ENCODE data around the gene RHBDL2. TPM values are rescaled to one million over a fixed set of nuclear protein-coding genes. Genes with fewer than 3 reads are reported as not detected.

Gene RHBDL2
- total RNA-seq, 1 experiment from 2014 or later, result 36.9 TPM

- Histone ChIP-seq H3K79me2 (ENCODE audit: low read depth) (no peaks in the 10 kb centered on the region), H3K36me3 (ENCODE audit: low read depth) (no peaks in the 10 kb centered on the region), H3F3A (ENCODE audit: insufficient read depth, low read depth) (peaks cover 23% of the 10 kb centered on the region), H3K9me2 (ENCODE audit: insufficient read depth) (no peaks in the 10 kb centered on the region), H3K4me1 (replicated peaks; ENCODE audit: insufficient read depth) (peaks cover 26% of the 10 kb centered on the region), H3K4me2 (peak overlapping the region; percentile 63), H3K9me3 (ENCODE audit: insufficient read depth, low read depth) (no peaks in the 10 kb centered on the region; the same call in 1 of the 2 replicates), H4K20me1 (ENCODE audit: insufficient read depth) (no peaks in the 10 kb centered on the region), H3K27me3 (ENCODE audit: insufficient read depth, low read depth) (no peaks in the 10 kb centered on the region), H2AFZ (peak overlapping the region; percentile 63), H3K27ac (peak overlapping the region; percentile 49), H3K4me3 (no peak overlapping the region)
- BruUV-seq (replicated peaks), result no TSS peak
- ChIA-PET POLR2A (ENCODE audit: unreplicated experiment) (interaction anchor here (0.7 kb wide), 1 partner anchor 42 kb away, joined by 10 read pairs; no protein-coding TSS in a partner anchor), CTCF (no interaction called here)
- no peak for TF ChIP-seq EZH2 (IDR thresholded peaks at IDR 0.05; ENCODE audit: low read depth)
- TF ChIP-seq, protein P1, sequence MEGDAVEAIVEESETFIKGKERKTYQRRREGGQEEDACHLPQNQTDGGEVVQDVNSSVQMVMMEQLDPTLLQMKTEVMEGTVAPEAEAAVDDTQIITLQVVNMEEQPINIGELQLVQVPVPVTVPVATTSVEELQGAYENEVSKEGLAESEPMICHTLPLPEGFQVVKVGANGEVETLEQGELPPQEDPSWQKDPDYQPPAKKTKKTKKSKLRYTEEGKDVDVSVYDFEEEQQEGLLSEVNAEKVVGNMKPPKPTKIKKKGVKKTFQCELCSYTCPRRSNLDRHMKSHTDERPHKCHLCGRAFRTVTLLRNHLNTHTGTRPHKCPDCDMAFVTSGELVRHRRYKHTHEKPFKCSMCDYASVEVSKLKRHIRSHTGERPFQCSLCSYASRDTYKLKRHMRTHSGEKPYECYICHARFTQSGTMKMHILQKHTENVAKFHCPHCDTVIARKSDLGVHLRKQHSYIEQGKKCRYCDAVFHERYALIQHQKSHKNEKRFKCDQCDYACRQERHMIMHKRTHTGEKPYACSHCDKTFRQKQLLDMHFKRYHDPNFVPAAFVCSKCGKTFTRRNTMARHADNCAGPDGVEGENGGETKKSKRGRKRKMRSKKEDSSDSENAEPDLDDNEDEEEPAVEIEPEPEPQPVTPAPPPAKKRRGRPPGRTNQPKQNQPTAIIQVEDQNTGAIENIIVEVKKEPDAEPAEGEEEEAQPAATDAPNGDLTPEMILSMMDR (conservative IDR thresholded peaks at IDR 0.05), result no peak
- intact Hi-C loops (cut with micrococcal nuclease; ENCODE audit: unreplicated experiment), result loop anchor here (10.0 kb wide), 2 partner anchors 444 to 816 kb away; no protein-coding TSS in a partner anchor
- DNase-seq, result no peak
These were observed 8.9 kb upstream of the RHBDL2 start for GRCh38 chr1:38950553-38950952.

- ChIA-PET CTCF (interaction anchor here (0.6 to 0.7 kb wide), 2 partner anchors 19 to 169 kb away, joined by 3 to 10 read pairs; no protein-coding TSS in a partner anchor), POLR2A (ENCODE audit: unreplicated experiment) (no interaction called here)
- Histone ChIP-seq H3K27ac (no peak overlapping the region), H3K9me3 (ENCODE audit: insufficient read depth, low read depth) (no peaks in the 10 kb centered on the region; the same call in 1 of the 2 replicates), H3K4me1 (replicated peaks; ENCODE audit: insufficient read depth) (peaks cover 5% of the 10 kb centered on the region; the same call in 1 of the 2 replicates), H3F3A (ENCODE audit: insufficient read depth, low read depth) (no peaks in the 10 kb centered on the region), H3K4me3 (no peak overlapping the region), H2AFZ (no peak overlapping the region), H3K9me2 (ENCODE audit: insufficient read depth) (no peaks in the 10 kb centered on the region), H3K4me2 (no peak overlapping the region), H3K27me3 (ENCODE audit: insufficient read depth, low read depth) (no peaks in the 10 kb centered on the region), H4K20me1 (ENCODE audit: insufficient read depth) (no peaks in the 10 kb centered on the region), H3K79me2 (ENCODE audit: low read depth) (no peaks in the 10 kb centered on the region), H3K36me3 (ENCODE audit: low read depth) (no peaks in the 10 kb centered on the region)
- BruUV-seq (replicated peaks), result no TSS peak
- TF ChIP-seq, protein P1 (conservative IDR thresholded peaks at IDR 0.05), result no peak
- TF ChIP-seq EZH2 (IDR thresholded peaks at IDR 0.05; ENCODE audit: low read depth), result no peak
- intact Hi-C loops (cut with micrococcal nuclease; ENCODE audit: unreplicated experiment), result no loop called here
- DNase-seq, result no peak
These were observed 2.9 kb upstream of the RHBDL2 start for GRCh38 chr1:38944547-38944946.

DNA sequence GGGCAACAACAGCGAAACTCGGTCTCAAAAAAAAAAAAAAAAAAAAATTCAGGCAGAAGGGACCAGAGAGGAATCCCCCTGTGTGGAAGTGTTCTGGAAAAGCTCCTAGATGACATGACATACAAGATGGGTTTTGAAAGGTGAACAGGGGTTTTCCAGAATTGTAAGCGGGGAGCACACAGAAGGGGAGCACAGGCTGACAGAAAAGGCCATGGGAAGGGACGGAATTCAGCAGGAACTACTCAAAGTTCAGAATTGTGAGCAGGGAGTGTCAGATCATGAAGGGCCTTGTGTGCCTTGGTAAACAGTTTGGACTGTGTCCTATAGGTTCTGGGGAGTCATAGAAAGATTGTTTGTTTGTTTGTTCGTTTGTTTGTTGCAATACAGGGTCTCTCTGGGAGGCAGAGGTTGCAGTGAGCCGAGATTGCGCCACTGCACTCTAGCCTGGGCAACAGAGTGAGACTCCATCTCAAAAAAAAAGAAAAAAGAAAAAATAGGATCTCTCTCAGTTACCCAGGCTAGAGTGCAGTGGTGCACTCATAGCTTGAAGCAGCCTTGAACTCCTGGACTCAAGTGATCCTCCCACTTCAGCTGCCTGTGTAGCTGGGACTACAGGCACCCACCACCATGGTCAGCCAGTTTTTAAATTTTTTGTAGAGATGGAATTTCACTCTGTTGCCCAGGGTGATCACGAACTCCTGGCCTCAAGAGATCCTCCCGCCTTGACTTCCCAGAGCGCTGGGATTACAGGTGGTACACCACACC, 1.2 kb upstream of the RHBDL2 start:
- CTCF ChIA-PET, result no interaction called here
- no TSS peak for BruUV-seq (replicated peaks)

More for the DNA sequence above, 1.2 kb upstream of the RHBDL2 start:
- Histone ChIP-seq H3K27ac (no peak overlapping the region), H3K4me2 (no peak overlapping the region), H3K9me3 (ENCODE audit: insufficient read depth, low read depth) (no peaks in the 10 kb centered on the region; the same call in 1 of the 2 replicates), H2AFZ (no peak overlapping the region), H3K4me3 (no peak overlapping the region), H3K4me1 (replicated peaks; ENCODE audit: insufficient read depth) (peaks cover 5% of the 10 kb centered on the region; the same call in 1 of the 2 replicates), H3K36me3 (ENCODE audit: low read depth) (no peaks in the 10 kb centered on the region), H3F3A (ENCODE audit: insufficient read depth, low read depth) (no peaks in the 10 kb centered on the region), H4K20me1 (ENCODE audit: insufficient read depth) (no peaks in the 10 kb centered on the region), H3K79me2 (ENCODE audit: low read depth) (no peaks in the 10 kb centered on the region), H3K9me2 (ENCODE audit: insufficient read depth) (no peaks in the 10 kb centered on the region), H3K27me3 (ENCODE audit: insufficient read depth, low read depth) (no peaks in the 10 kb centered on the region)
- TF ChIP-seq, protein P1 (conservative IDR thresholded peaks at IDR 0.05), result no peak
- no peak for TF ChIP-seq EZH2 (IDR thresholded peaks at IDR 0.05; ENCODE audit: low read depth)
- intact Hi-C loops (cut with micrococcal nuclease; ENCODE audit: unreplicated experiment), result no loop called here
- POLR2A ChIA-PET (ENCODE audit: unreplicated experiment), result interaction anchor here (0.6 to 1.1 kb wide), 4 partner anchors 10 to 117 kb away, joined by 3 to 4 read pairs (median 4); partner anchors contain the start of gene GJA9
- DNase-seq, result no peak
